ENCODE data around the gene OR5K4.
"Not testable (repeated sequence)": the region's sequence is repeated elsewhere in the genome, so short reads cannot be mapped to it uniquely, and the experiment has no call there.

Gene OR5K4

DNA sequence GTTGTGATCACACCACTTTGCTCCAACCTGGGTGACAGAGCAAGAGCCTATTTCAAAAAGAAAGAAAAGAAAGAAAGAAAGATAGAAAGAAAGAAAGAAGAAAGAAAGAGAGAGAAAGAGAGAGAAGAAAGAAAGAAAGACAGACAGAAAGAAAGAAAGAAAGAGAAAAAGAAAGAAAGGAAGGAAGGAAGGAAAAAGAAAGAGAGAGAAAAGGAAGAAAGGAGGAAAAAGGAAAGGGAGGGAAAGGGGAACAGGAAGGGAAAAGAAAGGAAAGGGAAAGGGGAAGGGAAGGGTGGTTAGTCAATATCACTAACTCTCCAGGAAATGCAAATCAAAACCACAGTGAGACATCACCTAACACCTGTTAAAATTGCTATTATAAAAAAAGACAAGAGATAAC lies 18.2 kb downstream of the OR5K4 start:
- no peak for DNase-seq (ENCODE audit: low read depth)

- no peak for DNase-seq (ENCODE audit: low read depth)
These were observed 18.8 kb downstream of the OR5K4 start for GRCh38 chr3:98372445-98372844.

DNA sequence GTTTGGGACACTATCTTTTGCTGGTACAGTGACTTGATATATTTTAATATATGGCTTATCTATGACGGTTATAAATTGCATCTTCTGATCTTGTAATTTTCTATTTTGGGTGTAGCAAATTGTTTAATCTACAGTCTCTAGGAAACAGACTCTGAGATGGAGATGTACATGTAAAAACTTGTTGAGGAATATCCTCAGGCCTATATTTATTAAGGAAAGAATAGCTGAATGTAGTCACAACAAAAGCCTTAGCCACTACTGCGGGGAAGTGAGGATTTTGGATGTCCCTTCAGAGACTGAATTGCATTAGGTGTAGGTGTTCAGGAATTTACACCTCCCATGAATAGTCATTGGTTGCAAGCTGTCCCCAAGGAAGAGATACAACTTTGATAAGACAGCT lies 23.0 kb downstream of the OR5K4 start:
- DNase-seq (ENCODE audit: low read depth) = no peak

GRCh38 chr3:98388147-98388546 lies 34.5 kb downstream of the OR5K4 start:
- no peak for DNase-seq (ENCODE audit: low read depth)

- DNase-seq (ENCODE audit: low read depth) = no peak
These were observed 36.7 kb downstream of the OR5K4 start, which contains the start of gene OR5K3 for GRCh38 chr3:98390366-98390765. Gene OR5K3 (plus strand): TSS chr3:98390666. CDS start chr3:98390666, 0 bp downstream.

- DNase-seq (ENCODE audit: low read depth) = no peak
These were observed 41.4 kb downstream of the OR5K4 start for GRCh38 chr3:98395101-98395500.

- DNase-seq (ENCODE audit: low read depth) = not testable (repeated sequence)
These were observed 42.8 kb downstream of the OR5K4 start for GRCh38 chr3:98396482-98396881.

DNA sequence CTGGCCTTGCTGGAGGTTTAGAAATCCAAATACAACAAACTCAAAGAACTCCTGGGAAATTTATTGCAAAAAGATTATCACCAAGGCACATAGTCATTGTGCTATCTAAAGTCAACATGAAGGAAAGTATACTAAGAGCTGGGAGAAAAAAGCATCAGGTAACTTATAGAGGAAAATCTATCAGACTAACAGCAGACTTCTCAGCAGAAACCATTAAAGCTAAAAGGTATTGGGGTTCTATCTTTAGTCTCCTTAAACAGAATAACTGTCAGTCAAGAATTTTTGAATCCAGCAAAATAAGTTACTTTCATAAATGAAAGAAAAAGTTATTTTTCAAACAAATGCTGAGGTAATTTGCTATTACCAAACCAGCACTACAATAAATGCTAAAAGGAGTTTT lies 44.9 kb downstream of the OR5K4 start:
- no peak for DNase-seq (ENCODE audit: low read depth)

- no peak for DNase-seq (ENCODE audit: low read depth)
These were observed 48.9 kb downstream of the OR5K4 start for GRCh38 chr3:98402507-98402906.

DNA sequence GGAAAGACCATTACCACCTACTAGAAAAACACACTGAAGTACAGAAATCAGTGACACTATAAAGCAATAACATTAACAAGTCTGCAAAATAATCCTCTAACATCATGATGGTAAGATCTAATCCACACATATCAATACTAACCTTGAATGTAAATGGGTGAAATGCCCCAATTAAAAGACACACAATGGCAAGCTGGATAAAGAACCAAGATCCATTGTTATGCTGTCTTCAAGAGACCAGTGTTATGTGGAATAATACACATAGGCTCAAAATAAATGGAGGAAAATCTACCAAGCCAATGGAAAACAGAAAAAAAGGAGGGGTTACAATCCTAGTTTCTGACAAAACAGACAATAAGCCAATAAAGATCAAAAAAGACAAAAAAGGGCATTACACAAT lies 50.4 kb downstream of the OR5K4 start:
- DNase-seq (ENCODE audit: low read depth) = no peak
